ENCODE results near the gene HDAC5.

The HDAC5 gene

DNA sequence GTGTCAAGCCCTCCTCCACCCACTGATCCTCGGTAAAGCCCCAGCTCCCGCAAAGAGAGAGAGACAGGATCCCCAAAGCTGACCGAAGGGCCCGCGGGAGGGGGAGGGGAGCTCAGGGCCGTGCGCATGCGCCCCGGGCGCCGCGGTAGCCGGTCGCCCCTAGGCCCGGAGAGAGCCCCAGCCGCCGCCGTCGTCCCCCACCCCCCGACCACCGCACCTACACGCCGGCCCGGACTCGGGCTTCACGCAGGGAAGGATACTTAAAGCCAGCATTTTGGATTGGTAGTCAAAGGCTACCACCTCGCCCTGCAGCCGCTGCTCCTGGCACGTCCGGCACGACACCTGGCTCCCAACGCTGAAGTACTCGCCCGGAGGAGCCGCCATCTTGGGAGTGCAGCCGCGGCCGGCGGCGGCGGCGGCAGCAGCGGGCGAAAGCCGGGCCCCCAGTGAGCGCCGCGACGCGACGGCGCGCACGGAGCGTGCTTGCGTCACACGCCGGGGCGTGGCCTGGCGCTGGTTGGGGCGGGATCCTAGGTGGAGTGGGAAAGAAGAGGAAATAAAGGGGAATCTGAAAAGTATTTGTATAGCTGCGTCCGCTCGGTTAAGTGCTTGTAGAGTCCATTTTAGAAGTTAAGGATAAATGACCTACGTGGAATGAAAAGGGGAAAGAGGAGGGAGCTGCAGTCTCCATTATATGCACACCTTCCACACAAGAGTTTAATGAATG lies 57.1 kb downstream of the HDAC5 start, which contains the start of gene LSM12 (continued):
- TF ChIP-seq, protein P1, sequence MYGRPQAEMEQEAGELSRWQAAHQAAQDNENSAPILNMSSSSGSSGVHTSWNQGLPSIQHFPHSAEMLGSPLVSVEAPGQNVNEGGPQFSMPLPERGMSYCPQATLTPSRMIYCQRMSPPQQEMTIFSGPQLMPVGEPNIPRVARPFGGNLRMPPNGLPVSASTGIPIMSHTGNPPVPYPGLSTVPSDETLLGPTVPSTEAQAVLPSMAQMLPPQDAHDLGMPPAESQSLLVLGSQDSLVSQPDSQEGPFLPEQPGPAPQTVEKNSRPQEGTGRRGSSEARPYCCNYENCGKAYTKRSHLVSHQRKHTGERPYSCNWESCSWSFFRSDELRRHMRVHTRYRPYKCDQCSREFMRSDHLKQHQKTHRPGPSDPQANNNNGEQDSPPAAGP (tag by site-specific recombination; IDR thresholded peaks at IDR 0.05) = peak; percentile 82; the same call in 1 of the 2 replicates
- TF ChIP-seq ZNF302 (tag by site-specific recombination; IDR thresholded peaks at IDR 0.05; ENCODE audit: low read depth) = no peak
- TF ChIP-seq ZNF211 (tag by site-specific recombination; IDR thresholded peaks at IDR 0.05; ENCODE audit: low read depth) = no peak
- no peak for TF ChIP-seq ZNF350 (tag by site-specific recombination; IDR thresholded peaks at IDR 0.05)
- no peak for TF ChIP-seq GFI1B (tag by site-specific recombination; IDR thresholded peaks at IDR 0.05)
- TF ChIP-seq ZNF324 (tag by site-specific recombination; IDR thresholded peaks at IDR 0.05) = 0 out of 2 replicates have a peak, but pooled peaks have one; percentile 55
- no peak for TF ChIP-seq ZNF544 (tag by site-specific recombination; IDR thresholded peaks at IDR 0.05)
- TF ChIP-seq, protein P2, sequence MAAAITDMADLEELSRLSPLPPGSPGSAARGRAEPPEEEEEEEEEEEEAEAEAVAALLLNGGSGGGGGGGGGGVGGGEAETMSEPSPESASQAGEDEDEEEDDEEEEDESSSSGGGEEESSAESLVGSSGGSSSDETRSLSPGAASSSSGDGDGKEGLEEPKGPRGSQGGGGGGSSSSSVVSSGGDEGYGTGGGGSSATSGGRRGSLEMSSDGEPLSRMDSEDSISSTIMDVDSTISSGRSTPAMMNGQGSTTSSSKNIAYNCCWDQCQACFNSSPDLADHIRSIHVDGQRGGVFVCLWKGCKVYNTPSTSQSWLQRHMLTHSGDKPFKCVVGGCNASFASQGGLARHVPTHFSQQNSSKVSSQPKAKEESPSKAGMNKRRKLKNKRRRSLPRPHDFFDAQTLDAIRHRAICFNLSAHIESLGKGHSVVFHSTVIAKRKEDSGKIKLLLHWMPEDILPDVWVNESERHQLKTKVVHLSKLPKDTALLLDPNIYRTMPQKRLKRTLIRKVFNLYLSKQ (tag by site-specific recombination; IDR thresholded peaks at IDR 0.05; ENCODE audit: borderline replicate concordance) = no peak
- no peak for TF ChIP-seq ZNF629 (tag by site-specific recombination; IDR thresholded peaks at IDR 0.05)
- TF ChIP-seq, protein P3, sequence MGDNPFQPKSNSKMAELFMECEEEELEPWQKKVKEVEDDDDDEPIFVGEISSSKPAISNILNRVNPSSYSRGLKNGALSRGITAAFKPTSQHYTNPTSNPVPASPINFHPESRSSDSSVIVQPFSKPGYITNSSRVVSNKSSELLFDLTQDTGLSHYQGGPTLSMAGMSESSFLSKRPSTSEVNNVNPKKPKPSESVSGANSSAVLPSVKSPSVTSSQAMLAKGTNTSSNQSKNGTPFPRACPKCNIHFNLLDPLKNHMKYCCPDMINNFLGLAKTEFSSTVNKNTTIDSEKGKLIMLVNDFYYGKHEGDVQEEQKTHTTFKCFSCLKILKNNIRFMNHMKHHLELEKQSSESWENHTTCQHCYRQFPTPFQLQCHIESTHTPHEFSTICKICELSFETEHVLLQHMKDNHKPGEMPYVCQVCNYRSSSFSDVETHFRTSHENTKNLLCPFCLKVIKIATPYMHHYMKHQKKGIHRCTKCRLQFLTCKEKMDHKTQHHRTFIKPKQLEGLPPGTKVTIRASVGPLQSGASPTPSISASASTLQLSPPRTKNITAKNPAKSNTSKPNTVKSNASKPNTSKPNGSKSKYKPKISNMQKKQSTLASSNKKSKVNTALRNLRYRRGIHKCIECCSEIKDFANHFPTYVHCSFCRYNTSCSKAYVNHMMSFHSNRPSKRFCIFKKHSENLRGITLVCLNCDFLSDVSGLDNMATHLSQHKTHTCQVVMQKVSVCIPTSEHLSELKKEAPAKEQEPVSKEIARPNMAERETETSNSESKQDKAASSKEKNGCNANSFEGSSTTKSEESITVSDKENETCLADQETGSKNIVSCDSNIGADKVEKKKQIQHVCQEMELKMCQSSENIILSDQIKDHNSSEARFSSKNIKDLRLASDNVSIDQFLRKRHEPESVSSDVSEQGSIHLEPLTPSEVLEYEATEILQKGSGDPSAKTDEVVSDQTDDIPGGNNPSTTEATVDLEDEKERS (tag by site-specific recombination; IDR thresholded peaks at IDR 0.05) = no peak
- TF ChIP-seq SCRT1 (tag by site-specific recombination; IDR thresholded peaks at IDR 0.05; ENCODE audit: borderline replicate concordance) = no peak
- TF ChIP-seq, protein P4, sequence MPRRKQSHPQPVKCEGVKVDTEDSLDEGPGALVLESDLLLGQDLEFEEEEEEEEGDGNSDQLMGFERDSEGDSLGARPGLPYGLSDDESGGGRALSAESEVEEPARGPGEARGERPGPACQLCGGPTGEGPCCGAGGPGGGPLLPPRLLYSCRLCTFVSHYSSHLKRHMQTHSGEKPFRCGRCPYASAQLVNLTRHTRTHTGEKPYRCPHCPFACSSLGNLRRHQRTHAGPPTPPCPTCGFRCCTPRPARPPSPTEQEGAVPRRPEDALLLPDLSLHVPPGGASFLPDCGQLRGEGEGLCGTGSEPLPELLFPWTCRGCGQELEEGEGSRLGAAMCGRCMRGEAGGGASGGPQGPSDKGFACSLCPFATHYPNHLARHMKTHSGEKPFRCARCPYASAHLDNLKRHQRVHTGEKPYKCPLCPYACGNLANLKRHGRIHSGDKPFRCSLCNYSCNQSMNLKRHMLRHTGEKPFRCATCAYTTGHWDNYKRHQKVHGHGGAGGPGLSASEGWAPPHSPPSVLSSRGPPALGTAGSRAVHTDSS (tag by site-specific recombination; IDR thresholded peaks at IDR 0.05) = no peak
- no peak for TF ChIP-seq BCL11B (tag by site-specific recombination; IDR thresholded peaks at IDR 0.05; ENCODE audit: low read depth)
- TF ChIP-seq ZNF626 (tag by site-specific recombination; IDR thresholded peaks at IDR 0.05) = no peak
- TF ChIP-seq, protein P5, sequence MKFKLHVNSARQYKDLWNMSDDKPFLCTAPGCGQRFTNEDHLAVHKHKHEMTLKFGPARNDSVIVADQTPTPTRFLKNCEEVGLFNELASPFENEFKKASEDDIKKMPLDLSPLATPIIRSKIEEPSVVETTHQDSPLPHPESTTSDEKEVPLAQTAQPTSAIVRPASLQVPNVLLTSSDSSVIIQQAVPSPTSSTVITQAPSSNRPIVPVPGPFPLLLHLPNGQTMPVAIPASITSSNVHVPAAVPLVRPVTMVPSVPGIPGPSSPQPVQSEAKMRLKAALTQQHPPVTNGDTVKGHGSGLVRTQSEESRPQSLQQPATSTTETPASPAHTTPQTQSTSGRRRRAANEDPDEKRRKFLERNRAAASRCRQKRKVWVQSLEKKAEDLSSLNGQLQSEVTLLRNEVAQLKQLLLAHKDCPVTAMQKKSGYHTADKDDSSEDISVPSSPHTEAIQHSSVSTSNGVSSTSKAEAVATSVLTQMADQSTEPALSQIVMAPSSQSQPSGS (tag by site-specific recombination; IDR thresholded peaks at IDR 0.05; ENCODE audit: low read depth) = no peak
- no peak for TF ChIP-seq ZNF266 (tag by site-specific recombination; IDR thresholded peaks at IDR 0.05; ENCODE audit: low read depth)
- TF ChIP-seq ZBTB21 (tag by site-specific recombination; IDR thresholded peaks at IDR 0.05) = no peak
- TF ChIP-seq, protein P6, sequence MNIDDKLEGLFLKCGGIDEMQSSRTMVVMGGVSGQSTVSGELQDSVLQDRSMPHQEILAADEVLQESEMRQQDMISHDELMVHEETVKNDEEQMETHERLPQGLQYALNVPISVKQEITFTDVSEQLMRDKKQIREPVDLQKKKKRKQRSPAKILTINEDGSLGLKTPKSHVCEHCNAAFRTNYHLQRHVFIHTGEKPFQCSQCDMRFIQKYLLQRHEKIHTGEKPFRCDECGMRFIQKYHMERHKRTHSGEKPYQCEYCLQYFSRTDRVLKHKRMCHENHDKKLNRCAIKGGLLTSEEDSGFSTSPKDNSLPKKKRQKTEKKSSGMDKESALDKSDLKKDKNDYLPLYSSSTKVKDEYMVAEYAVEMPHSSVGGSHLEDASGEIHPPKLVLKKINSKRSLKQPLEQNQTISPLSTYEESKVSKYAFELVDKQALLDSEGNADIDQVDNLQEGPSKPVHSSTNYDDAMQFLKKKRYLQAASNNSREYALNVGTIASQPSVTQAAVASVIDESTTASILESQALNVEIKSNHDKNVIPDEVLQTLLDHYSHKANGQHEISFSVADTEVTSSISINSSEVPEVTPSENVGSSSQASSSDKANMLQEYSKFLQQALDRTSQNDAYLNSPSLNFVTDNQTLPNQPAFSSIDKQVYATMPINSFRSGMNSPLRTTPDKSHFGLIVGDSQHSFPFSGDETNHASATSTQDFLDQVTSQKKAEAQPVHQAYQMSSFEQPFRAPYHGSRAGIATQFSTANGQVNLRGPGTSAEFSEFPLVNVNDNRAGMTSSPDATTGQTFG (tag by site-specific recombination; IDR thresholded peaks at IDR 0.05; ENCODE audit: borderline replicate concordance) = no peak
- TF ChIP-seq, protein P7, sequence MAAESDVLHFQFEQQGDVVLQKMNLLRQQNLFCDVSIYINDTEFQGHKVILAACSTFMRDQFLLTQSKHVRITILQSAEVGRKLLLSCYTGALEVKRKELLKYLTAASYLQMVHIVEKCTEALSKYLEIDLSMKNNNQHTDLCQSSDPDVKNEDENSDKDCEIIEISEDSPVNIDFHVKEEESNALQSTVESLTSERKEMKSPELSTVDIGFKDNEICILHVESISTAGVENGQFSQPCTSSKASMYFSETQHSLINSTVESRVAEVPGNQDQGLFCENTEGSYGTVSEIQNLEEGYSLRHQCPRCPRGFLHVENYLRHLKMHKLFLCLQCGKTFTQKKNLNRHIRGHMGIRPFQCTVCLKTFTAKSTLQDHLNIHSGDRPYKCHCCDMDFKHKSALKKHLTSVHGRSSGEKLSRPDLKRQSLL (tag by site-specific recombination; IDR thresholded peaks at IDR 0.05) = 0 out of 2 replicates have a peak, but pooled peaks have one; percentile 3
- TF ChIP-seq, protein P8, sequence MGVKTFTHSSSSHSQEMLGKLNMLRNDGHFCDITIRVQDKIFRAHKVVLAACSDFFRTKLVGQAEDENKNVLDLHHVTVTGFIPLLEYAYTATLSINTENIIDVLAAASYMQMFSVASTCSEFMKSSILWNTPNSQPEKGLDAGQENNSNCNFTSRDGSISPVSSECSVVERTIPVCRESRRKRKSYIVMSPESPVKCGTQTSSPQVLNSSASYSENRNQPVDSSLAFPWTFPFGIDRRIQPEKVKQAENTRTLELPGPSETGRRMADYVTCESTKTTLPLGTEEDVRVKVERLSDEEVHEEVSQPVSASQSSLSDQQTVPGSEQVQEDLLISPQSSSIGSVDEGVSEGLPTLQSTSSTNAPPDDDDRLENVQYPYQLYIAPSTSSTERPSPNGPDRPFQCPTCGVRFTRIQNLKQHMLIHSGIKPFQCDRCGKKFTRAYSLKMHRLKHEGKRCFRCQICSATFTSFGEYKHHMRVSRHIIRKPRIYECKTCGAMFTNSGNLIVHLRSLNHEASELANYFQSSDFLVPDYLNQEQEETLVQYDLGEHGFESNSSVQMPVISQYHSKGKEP (tag by site-specific recombination; IDR thresholded peaks at IDR 0.05) = no peak
- no peak for TF ChIP-seq ZNF433 (tag by site-specific recombination; IDR thresholded peaks at IDR 0.05; ENCODE audit: low read depth)
- peak; percentile 63 for TF ChIP-seq YY2 (tag by site-specific recombination; IDR thresholded peaks at IDR 0.05)
- TF ChIP-seq, protein P9, sequence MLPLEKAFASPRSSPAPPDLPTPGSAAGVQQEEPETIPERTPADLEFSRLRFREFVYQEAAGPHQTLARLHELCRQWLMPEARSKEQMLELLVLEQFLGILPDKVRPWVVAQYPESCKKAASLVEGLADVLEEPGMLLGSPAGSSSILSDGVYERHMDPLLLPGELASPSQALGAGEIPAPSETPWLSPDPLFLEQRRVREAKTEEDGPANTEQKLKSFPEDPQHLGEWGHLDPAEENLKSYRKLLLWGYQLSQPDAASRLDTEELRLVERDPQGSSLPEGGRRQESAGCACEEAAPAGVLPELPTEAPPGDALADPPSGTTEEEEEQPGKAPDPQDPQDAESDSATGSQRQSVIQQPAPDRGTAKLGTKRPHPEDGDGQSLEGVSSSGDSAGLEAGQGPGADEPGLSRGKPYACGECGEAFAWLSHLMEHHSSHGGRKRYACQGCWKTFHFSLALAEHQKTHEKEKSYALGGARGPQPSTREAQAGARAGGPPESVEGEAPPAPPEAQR (tag by site-specific recombination; IDR thresholded peaks at IDR 0.05) = no peak
